GM12891 (cell line): Measurements from ENCODE around the gene SOWAHC.

Experiments
- PAX5 ChIP-seq: IDR thresholded peaks from 2 replicates; pipeline ENCODE4 v1.6.1; 2011; ENCODE audit warnings: low read length, moderate library complexity, mild to moderate bottlenecking; ENCODE audit not compliant: insufficient read depth, severe bottlenecking
- POLR2A ChIP-seq: IDR thresholded peaks from 2 replicates; pipeline ENCODE4 v1.6.1; 2011; ENCODE audit warnings: low read depth, low read length, control low read depth
- POLR2AphosphoS5 ChIP-seq: IDR thresholded peaks from 2 replicates; pipeline ENCODE4 v1.6.1; 2011; ENCODE audit warnings: low read depth, low read length, control low read depth
- SPI1 ChIP-seq: IDR thresholded peaks from 2 replicates; pipeline ENCODE4 v1.6.1; 2011; ENCODE audit warnings: low read depth, low read length, control low read depth

DNA sequence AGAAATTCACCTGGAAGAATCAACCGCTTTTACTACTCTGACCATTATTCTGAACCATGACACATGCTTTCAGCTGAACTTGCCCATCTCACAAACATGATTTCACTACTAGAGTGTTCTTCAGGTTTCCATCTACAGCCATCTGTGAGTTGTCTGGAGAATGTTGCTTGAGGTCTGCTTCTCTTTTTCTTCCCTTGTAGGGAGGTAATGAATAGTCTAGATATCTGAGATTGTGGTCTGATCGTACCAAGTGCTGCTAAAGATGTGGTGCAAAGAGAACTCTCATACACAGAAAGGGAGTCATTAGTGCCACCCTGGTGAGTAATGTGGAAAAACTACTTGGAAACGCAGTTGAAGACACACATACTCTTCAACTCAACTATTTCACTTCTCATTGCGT, 10.2 kb downstream of the SOWAHC start:
- no peak for TF ChIP-seq POLR2AphosphoS5
- TF ChIP-seq POLR2A = no peak
- TF ChIP-seq SPI1 = no peak
- TF ChIP-seq PAX5 = no peak
